ENCODE data around the gene MPV17. TPM values are rescaled to one million over a fixed set of nuclear protein-coding genes. Genes with fewer than 3 reads are reported as not detected.

MPV17 gene
- total RNA-seq, 1 experiment from 2014 or later: 50.6 TPM

- intact Hi-C loops (cut with micrococcal nuclease; ENCODE audit: unreplicated experiment): no loop called here
- H3K27ac Mint-ChIP-seq (ENCODE audit: unreplicated experiment): no peak within 1 kb of the TSS
- H3K27me3 Mint-ChIP-seq (ENCODE audit: insufficient read depth, unreplicated experiment): peaks cover 3% of the 10 kb centered on the region
- TF ChIP-seq, protein P1, sequence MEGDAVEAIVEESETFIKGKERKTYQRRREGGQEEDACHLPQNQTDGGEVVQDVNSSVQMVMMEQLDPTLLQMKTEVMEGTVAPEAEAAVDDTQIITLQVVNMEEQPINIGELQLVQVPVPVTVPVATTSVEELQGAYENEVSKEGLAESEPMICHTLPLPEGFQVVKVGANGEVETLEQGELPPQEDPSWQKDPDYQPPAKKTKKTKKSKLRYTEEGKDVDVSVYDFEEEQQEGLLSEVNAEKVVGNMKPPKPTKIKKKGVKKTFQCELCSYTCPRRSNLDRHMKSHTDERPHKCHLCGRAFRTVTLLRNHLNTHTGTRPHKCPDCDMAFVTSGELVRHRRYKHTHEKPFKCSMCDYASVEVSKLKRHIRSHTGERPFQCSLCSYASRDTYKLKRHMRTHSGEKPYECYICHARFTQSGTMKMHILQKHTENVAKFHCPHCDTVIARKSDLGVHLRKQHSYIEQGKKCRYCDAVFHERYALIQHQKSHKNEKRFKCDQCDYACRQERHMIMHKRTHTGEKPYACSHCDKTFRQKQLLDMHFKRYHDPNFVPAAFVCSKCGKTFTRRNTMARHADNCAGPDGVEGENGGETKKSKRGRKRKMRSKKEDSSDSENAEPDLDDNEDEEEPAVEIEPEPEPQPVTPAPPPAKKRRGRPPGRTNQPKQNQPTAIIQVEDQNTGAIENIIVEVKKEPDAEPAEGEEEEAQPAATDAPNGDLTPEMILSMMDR (IDR thresholded peaks at IDR 0.05; ENCODE audit: insufficient read depth in 1 of 2, low read depth in 1 of 2, low read length in 1 of 2, severe bottlenecking in 1 of 2, unreplicated experiment in 1 of 2): no peak
- Histone ChIP-seq H3K4me3 (ENCODE audit: low read depth, low read length) (peak within 1 kb of the TSS; percentile 19), H3K4me1 (peaks cover 16% of the 10 kb centered on the region), H3K27me3 (replicated peaks; ENCODE audit: control insufficient read depth, insufficient read depth, low read length) (no peaks in the 10 kb centered on the region), H3K36me3 (ENCODE audit: control insufficient read depth, insufficient read depth, low read length) (no peaks in the 10 kb centered on the region), H3K9me3 (no peaks in the 10 kb centered on the region)
- ChIA-PET CTCF (interaction anchor here (1.1 kb wide), 1 partner anchor 15 kb away, joined by 3 read pairs; no protein-coding TSS in a partner anchor), POLR2A (no interaction called here)
- no peaks in the 10 kb centered on the region for H3K9me3 Mint-ChIP-seq (ENCODE audit: unreplicated experiment)
- peaks cover 7% of the 10 kb centered on the region for H3K36me3 Mint-ChIP-seq (ENCODE audit: insufficient read depth, unreplicated experiment)
- BruUV-seq (replicated peaks): no TSS peak
- peak; percentile 76 to 83 for DNase-seq
- peaks cover 11% of the 10 kb centered on the region for H3K4me1 Mint-ChIP-seq (ENCODE audit: low read depth, unreplicated experiment)
- H3K4me3 Mint-ChIP-seq (ENCODE audit: unreplicated experiment): peak within 1 kb of the TSS; percentile 58
Observed at GRCh38 chr2:27308359-27308881, 14.5 kb downstream of the MPV17 start, which contains the start of gene UCN. UCN (minus strand) TSS chr2:27308445; CDS start chr2:27307895, 550 bp downstream.

DNA sequence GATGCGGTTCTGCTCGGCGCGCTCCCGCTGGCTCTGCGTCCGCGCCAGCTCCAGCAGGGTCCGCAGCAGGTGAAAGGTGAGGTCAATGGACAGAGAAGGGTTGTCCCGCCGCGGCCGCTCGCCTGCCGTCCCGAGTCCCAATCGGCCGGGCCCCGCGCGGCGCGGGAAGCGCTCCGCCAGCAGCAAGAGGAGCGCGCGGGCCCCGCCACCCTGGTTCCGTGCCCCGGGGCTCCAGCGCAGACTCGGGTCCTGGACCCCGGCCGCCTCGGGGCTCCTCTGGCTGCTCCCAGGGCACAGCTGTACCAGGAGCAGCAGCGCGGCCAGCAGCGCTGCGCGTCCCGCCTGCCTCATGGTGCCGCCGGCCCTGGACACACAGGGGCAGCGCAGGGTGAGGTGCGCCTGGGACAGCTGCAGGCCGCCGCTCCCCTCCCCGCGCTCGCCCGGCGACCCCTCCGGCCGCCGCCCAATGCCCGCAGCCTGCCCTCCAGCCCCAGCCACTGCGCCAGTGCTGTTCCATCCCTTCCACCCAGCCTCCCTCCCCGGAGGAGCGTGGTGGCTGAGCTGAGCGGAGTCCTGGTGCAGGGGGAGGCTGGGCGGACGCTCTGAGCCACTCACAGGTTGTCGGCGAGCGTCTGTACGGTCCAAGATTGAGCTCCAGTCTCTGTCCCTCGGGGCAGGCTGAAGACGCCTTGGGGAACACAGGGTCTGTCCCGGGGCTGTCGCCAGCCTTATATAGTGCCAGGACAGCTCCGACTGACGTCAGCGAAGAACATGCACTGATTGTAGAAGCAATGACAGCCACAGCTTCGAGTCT lies 15.1 kb downstream of the MPV17 start:
- peaks cover 3% of the 10 kb centered on the region for H3K27me3 Mint-ChIP-seq (ENCODE audit: insufficient read depth, unreplicated experiment)
- peaks cover 9% of the 10 kb centered on the region for H3K4me1 Mint-ChIP-seq (ENCODE audit: low read depth, unreplicated experiment)
- Histone ChIP-seq H3K4me3 (ENCODE audit: low read depth, low read length) (peak overlapping the region; percentile 19), H3K4me1 (peaks cover 16% of the 10 kb centered on the region), H3K9me3 (no peaks in the 10 kb centered on the region), H3K27me3 (replicated peaks; ENCODE audit: control insufficient read depth, insufficient read depth, low read length) (no peaks in the 10 kb centered on the region), H3K36me3 (ENCODE audit: control insufficient read depth, insufficient read depth, low read length) (no peaks in the 10 kb centered on the region)
- peak overlapping the region; percentile 58 for H3K4me3 Mint-ChIP-seq (ENCODE audit: unreplicated experiment)
- H3K36me3 Mint-ChIP-seq (ENCODE audit: insufficient read depth, unreplicated experiment): peaks cover 7% of the 10 kb centered on the region
- TF ChIP-seq, protein P1 (IDR thresholded peaks at IDR 0.05; ENCODE audit: insufficient read depth in 1 of 2, low read depth in 1 of 2, low read length in 1 of 2, severe bottlenecking in 1 of 2, unreplicated experiment in 1 of 2): no peak
- ChIA-PET CTCF (interaction anchor here (1.1 kb wide), 1 partner anchor 14 kb away, joined by 3 read pairs; no protein-coding TSS in a partner anchor), POLR2A (no interaction called here)
- H3K9me3 Mint-ChIP-seq (ENCODE audit: unreplicated experiment): no peaks in the 10 kb centered on the region
- H3K27ac Mint-ChIP-seq (ENCODE audit: unreplicated experiment): no peak overlapping the region
- no TSS peak for BruUV-seq (replicated peaks)
- intact Hi-C loops (cut with micrococcal nuclease; ENCODE audit: unreplicated experiment): no loop called here
- DNase-seq: peak in 1 of 2 experiments; percentile 39

- TF ChIP-seq, protein P1 (IDR thresholded peaks at IDR 0.05; ENCODE audit: insufficient read depth in 1 of 2, low read depth in 1 of 2, low read length in 1 of 2, severe bottlenecking in 1 of 2, unreplicated experiment in 1 of 2): no peak
- Histone ChIP-seq H3K27me3 (replicated peaks; ENCODE audit: control insufficient read depth, insufficient read depth, low read length) (no peaks in the 10 kb centered on the region), H3K4me1 (peaks cover 11% of the 10 kb centered on the region), H3K36me3 (ENCODE audit: control insufficient read depth, insufficient read depth, low read length) (no peaks in the 10 kb centered on the region), H3K4me3 (ENCODE audit: low read depth, low read length) (peak overlapping the region; percentile 19; the same call in 1 of the 2 replicates), H3K9me3 (no peaks in the 10 kb centered on the region)
- peaks cover 7% of the 10 kb centered on the region for H3K36me3 Mint-ChIP-seq (ENCODE audit: insufficient read depth, unreplicated experiment)
- no peak overlapping the region for H3K27ac Mint-ChIP-seq (ENCODE audit: unreplicated experiment)
- POLR2A ChIA-PET: no interaction called here
- no TSS peak for BruUV-seq (replicated peaks)
- H3K27me3 Mint-ChIP-seq (ENCODE audit: insufficient read depth, unreplicated experiment): peaks cover 3% of the 10 kb centered on the region
- peaks cover 4% of the 10 kb centered on the region for H3K4me1 Mint-ChIP-seq (ENCODE audit: low read depth, unreplicated experiment)
- intact Hi-C loops (cut with micrococcal nuclease; ENCODE audit: unreplicated experiment): no loop called here
- peak overlapping the region; percentile 58 for H3K4me3 Mint-ChIP-seq (ENCODE audit: unreplicated experiment)
- H3K9me3 Mint-ChIP-seq (ENCODE audit: unreplicated experiment): no peaks in the 10 kb centered on the region
- no peak for DNase-seq
- CTCF ChIA-PET: interaction anchor here (1.1 kb wide), 1 partner anchor 14 kb away, joined by 3 read pairs; no protein-coding TSS in a partner anchor
Observed at GRCh38 chr2:27307287-27307544, 15.7 kb downstream of the MPV17 start.
